Measurements from ENCODE around the gene RNF5. TPM values are rescaled to one million over a fixed set of nuclear protein-coding genes. Genes with fewer than 3 reads are reported as not detected.

Gene RNF5
- total and polyA plus RNA-seq, 10 donors, result 36.0 to 77.8 (median 56.1) TPM

GRCh38 chr6:32213649-32214048 lies 35.4 kb downstream of the RNF5 start:
- 85 to 95% (median 91%) methylated on average over 6 of the region's 6 CpGs for WGBS, 5 donors
- intact Hi-C loops (cut with DNase I; ENCODE audit: low total_unique reads), result no loop called here
- no peaks in the 10 kb centered on the region for H3K4me1 ChIP-seq
- DNase-seq, result no peak
- H3K36me3 ChIP-seq, result no peaks in the 10 kb centered on the region
- no peak for TF ChIP-seq POLR2AphosphoS5 (IDR thresholded peaks at IDR 0.05)
- no peak for TF ChIP-seq POLR2A (IDR thresholded peaks at IDR 0.05)
- TF ChIP-seq CTCF (IDR thresholded peaks at IDR 0.05 in 8 of 11, conservative IDR thresholded peaks at IDR 0.05 in 3 of 11), result no peak
- no peak overlapping the region for H3K27ac ChIP-seq
- no peaks in the 10 kb centered on the region for H3K27me3 ChIP-seq (replicated peaks in 1 of 7)
- no peaks in the 10 kb centered on the region for H3K9me3 ChIP-seq
- no peak overlapping the region for H3K4me3 ChIP-seq

- no peaks in the 10 kb centered on the region for H3K4me1 ChIP-seq
- no peak overlapping the region for H3K27ac ChIP-seq
- H3K9me3 ChIP-seq, result no peaks in the 10 kb centered on the region
- no peak overlapping the region for H3K4me3 ChIP-seq
- no peak for DNase-seq
- 47 to 67% (median 56%) methylated on average over 3 of the region's 3 CpGs for WGBS, 5 donors
- intact Hi-C loops (cut with DNase I; ENCODE audit: low total_unique reads), result no loop called here
- no peaks in the 10 kb centered on the region for H3K36me3 ChIP-seq
- no peak for TF ChIP-seq CTCF (IDR thresholded peaks at IDR 0.05 in 8 of 11, conservative IDR thresholded peaks at IDR 0.05 in 3 of 11)
- TF ChIP-seq POLR2A (IDR thresholded peaks at IDR 0.05), result no peak
- TF ChIP-seq POLR2AphosphoS5 (IDR thresholded peaks at IDR 0.05), result no peak
- no peaks in the 10 kb centered on the region for H3K27me3 ChIP-seq (replicated peaks in 1 of 7)
Observed at GRCh38 chr6:32214126-32214525, 35.9 kb downstream of the RNF5 start.

- no peaks in the 10 kb centered on the region for H3K4me1 ChIP-seq
- intact Hi-C loops (cut with DNase I; ENCODE audit: low total_unique reads), result no loop called here
- no peaks in the 10 kb centered on the region for H3K9me3 ChIP-seq
- H3K36me3 ChIP-seq, result no peaks in the 10 kb centered on the region
- no peak for DNase-seq
- no peak overlapping the region for H3K27ac ChIP-seq
- H3K27me3 ChIP-seq (replicated peaks in 1 of 7), result no peaks in the 10 kb centered on the region
- WGBS, 5 donors, result 96 to 98% (median 97%) methylated on average over 4 of the region's 4 CpGs
- TF ChIP-seq POLR2AphosphoS5 (IDR thresholded peaks at IDR 0.05) (no peak), CTCF (IDR thresholded peaks at IDR 0.05 in 8 of 11, conservative IDR thresholded peaks at IDR 0.05 in 3 of 11) (no peak), POLR2A (IDR thresholded peaks at IDR 0.05) (no peak)
- no peak overlapping the region for H3K4me3 ChIP-seq
Observed at GRCh38 chr6:32215617-32216016, 37.4 kb downstream of the RNF5 start.

- Histone ChIP-seq H3K9me3 (no peaks in the 10 kb centered on the region), H3K27ac (no peak overlapping the region), H3K4me3 (no peak overlapping the region), H3K36me3 (no peaks in the 10 kb centered on the region), H3K27me3 (replicated peaks in 1 of 7) (no peaks in the 10 kb centered on the region), H3K4me1 (no peaks in the 10 kb centered on the region)
- intact Hi-C loops (cut with DNase I; ENCODE audit: low total_unique reads), result no loop called here
- TF ChIP-seq CTCF (IDR thresholded peaks at IDR 0.05 in 8 of 11, conservative IDR thresholded peaks at IDR 0.05 in 3 of 11) (no peak), POLR2AphosphoS5 (IDR thresholded peaks at IDR 0.05) (no peak), POLR2A (IDR thresholded peaks at IDR 0.05) (no peak)
- 85 to 96% (median 90%) methylated on average over 10 of the region's 10 CpGs for WGBS, 5 donors
- no peak for DNase-seq
Observed at GRCh38 chr6:32216285-32216684, 38.1 kb downstream of the RNF5 start.
